ENCODE measurements around the gene ASGR1.

- TF ChIP-seq CTCF (IDR thresholded peaks at IDR 0.05): peak in 1 of 12 donors; percentile 4
- no peak for TF ChIP-seq POLR2A (IDR thresholded peaks at IDR 0.05)
Observed at GRCh38 chr17:7215136-7215638, 36.0 kb upstream of the ASGR1 start.

Data from heart left ventricle (tissue), 13 donors.